ENCODE measurements around the gene METTL1. TPM values are rescaled to one million over a fixed set of nuclear protein-coding genes. Genes with fewer than 3 reads are reported as not detected.

METTL1 gene
- total RNA-seq, 1 donor = 10.5 TPM

DNA sequence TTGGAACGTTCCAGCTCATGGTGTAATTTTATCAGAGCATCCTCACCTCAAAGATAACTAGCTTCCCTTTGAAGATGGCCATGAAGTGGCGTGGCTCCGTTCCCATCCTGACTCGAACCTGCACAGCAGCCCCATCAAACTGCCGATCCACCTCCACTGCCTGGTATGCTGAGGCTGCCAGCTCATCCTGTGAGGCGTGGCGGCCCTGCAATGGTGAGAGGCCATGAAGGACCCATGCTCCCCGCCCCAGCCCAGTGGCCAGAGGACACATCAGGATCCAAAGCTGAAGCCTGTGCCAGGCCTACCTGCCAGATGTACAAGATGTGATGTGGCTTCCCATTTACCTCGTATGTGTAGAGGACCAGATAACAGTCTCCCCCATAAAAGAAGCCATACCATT, 35.4 kb upstream of the METTL1 start:
- H3K4me3 ChIP-seq (ENCODE audit: low read depth, low read length) = no peak overlapping the region
- TF ChIP-seq, protein P1, sequence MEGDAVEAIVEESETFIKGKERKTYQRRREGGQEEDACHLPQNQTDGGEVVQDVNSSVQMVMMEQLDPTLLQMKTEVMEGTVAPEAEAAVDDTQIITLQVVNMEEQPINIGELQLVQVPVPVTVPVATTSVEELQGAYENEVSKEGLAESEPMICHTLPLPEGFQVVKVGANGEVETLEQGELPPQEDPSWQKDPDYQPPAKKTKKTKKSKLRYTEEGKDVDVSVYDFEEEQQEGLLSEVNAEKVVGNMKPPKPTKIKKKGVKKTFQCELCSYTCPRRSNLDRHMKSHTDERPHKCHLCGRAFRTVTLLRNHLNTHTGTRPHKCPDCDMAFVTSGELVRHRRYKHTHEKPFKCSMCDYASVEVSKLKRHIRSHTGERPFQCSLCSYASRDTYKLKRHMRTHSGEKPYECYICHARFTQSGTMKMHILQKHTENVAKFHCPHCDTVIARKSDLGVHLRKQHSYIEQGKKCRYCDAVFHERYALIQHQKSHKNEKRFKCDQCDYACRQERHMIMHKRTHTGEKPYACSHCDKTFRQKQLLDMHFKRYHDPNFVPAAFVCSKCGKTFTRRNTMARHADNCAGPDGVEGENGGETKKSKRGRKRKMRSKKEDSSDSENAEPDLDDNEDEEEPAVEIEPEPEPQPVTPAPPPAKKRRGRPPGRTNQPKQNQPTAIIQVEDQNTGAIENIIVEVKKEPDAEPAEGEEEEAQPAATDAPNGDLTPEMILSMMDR (IDR thresholded peaks at IDR 0.05; ENCODE audit: insufficient read depth, low read length) = no peak
- DNase-seq (ENCODE audit: low read depth) = no peak

- no peak overlapping the region for H3K4me3 ChIP-seq (ENCODE audit: low read depth, low read length)
- no peak for DNase-seq (ENCODE audit: low read depth)
- TF ChIP-seq, protein P1 (IDR thresholded peaks at IDR 0.05; ENCODE audit: insufficient read depth, low read length) = no peak
These were observed 34.8 kb upstream of the METTL1 start for GRCh38 chr12:57806677-57807076.

DNA sequence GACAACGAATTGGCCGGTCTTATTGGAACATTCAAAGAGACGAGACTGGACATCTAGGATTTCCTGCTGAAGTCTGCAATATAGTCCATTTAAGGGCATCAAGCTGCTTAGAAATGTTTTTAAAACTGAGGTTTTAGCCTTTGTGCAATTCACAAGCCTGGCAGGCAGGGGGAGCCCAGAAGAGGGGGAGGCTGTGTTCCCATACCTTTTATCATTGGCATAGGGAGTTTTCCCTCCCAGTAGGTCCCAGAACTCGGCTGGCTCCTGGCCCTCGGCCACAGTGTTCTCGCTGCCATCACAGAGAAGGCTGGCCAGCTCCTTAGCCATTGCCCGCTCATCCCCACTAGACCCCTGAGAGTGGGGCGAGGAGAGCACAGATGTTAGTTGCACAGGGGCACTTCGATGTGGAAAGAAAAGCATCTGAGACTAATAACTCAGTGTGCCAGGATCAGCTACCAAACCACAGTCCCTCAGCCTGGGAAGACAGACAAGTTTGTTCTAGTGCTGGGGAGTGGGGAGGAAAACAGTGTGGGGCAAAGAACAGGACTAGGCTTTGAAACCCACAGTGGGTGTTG, 31.5 kb upstream of the METTL1 start:
- no peak overlapping the region for H3K4me3 ChIP-seq (ENCODE audit: low read depth, low read length)
- TF ChIP-seq, protein P1 (IDR thresholded peaks at IDR 0.05; ENCODE audit: insufficient read depth, low read length) = peak; percentile 85
- DNase-seq (ENCODE audit: low read depth) = peak; percentile 55

DNA sequence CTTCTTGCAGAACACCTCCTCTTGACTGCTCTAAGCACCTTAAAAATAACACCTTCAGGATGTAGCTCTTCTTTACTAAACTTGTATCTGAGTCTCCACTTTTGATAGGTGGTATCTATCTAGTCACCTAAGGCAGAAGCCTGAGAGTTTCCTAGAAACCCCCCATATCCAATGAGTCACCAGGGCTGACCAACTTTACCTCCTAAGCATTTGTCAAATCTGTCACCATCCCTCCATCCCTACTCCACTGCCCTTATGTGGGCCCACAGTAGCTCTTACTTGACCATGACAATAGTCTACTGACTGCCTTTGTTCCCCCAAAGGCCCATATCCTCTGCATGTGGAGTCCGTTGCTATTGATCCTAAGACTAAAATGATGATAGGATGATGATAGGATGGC, 30.7 kb upstream of the METTL1 start:
- TF ChIP-seq, protein P1 (IDR thresholded peaks at IDR 0.05; ENCODE audit: insufficient read depth, low read length) = no peak
- no peak overlapping the region for H3K4me3 ChIP-seq (ENCODE audit: low read depth, low read length)
- DNase-seq (ENCODE audit: low read depth) = no peak

GRCh38 chr12:57800965-57801364, 29.1 kb upstream of the METTL1 start:
- no peak overlapping the region for H3K4me3 ChIP-seq (ENCODE audit: low read depth, low read length)
- TF ChIP-seq, protein P1 (IDR thresholded peaks at IDR 0.05; ENCODE audit: insufficient read depth, low read length) = no peak
- no peak for DNase-seq (ENCODE audit: low read depth)

DNA sequence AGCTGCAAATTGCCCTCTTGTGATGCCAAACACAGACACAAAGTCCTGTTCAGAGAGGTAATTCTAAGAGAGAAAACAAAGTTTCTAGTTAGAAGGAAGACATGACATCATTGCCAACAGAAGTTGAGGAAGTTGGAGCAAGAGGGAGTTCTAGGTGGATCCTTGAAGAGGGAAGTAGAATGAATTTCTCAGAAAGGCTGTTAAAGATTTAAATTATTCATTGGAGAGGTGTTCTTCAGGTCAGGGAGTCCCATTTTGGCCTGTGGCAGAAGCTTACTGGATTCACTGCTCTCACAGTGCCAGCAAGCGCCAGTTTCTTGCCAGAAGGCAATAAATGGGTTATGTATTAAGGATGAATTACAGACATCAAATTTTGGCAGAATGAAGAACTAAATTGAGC, 26.0 kb upstream of the METTL1 start:
- TF ChIP-seq, protein P1 (IDR thresholded peaks at IDR 0.05; ENCODE audit: insufficient read depth, low read length) = no peak
- no peak for DNase-seq (ENCODE audit: low read depth)
- H3K4me3 ChIP-seq (ENCODE audit: low read depth, low read length) = no peak overlapping the region

DNA sequence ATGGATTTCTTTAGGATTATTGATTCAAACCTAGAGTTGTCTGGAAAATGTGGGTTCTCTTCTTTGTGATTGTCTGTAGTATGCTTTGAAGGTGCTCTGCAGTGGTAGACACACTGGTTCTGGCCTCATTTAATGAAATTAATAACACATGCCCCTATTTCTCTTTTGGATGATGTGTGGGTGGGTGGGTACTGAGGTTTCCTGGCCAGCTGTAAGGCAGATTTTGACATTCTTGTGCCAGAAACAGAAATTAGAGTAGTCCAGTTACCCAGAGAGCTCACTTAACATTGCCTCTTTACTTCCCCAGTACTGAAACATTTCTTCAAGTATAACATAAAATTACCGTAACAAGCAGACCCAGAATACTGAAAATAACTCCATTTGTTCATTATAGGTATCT, 25.1 kb upstream of the METTL1 start:
- H3K4me3 ChIP-seq (ENCODE audit: low read depth, low read length) = no peak overlapping the region
- DNase-seq (ENCODE audit: low read depth) = no peak
- TF ChIP-seq, protein P1 (IDR thresholded peaks at IDR 0.05; ENCODE audit: insufficient read depth, low read length) = no peak
